NT2/D1 (cell line): ENCODE results near the gene CDK5.

ENCODE experiments used
- DNase-seq: peaks from one replicate; pipeline ENCODE4 v3.0.0-alpha.2; 2011; ENCODE audit warnings: low read depth, low spot score
- H3K27me3 ChIP-seq: 2 replicates; pipeline ENCODE4 v1.6.0; 2011; ENCODE audit warnings: mild to moderate bottlenecking; ENCODE audit not compliant: insufficient read length, insufficient read depth
- H3K36me3 ChIP-seq: 2 replicates; pipeline ENCODE4 v1.6.1; 2011; ENCODE audit warnings: mild to moderate bottlenecking, low read length, mixed read lengths; ENCODE audit not compliant: insufficient read depth, insufficient read length
- H3K4me1 ChIP-seq: 2 replicates; pipeline ENCODE4 v1.5.1; 2011; ENCODE audit not compliant: insufficient read depth, insufficient read length
- H3K4me3 ChIP-seq: 2 replicates; pipeline ENCODE4 v1.5.1; 2011; ENCODE audit warnings: low read depth; ENCODE audit not compliant: insufficient read length
- H3K9ac ChIP-seq: 2 replicates; pipeline ENCODE4 v1.6.0; 2011; ENCODE audit warnings: low read depth; ENCODE audit not compliant: insufficient read length
- H3K9me3 ChIP-seq: 2 replicates; pipeline ENCODE4 v1.5.1; 2011; ENCODE audit warnings: mild to moderate bottlenecking, low read length; ENCODE audit not compliant: insufficient read depth
- SUZ12 ChIP-seq: IDR thresholded peaks from 2 replicates; pipeline ENCODE4 v1.6.1; 2011; ENCODE audit not compliant: insufficient read length, insufficient read depth; ENCODE audit errors: extremely low read depth
- YY1 ChIP-seq: IDR thresholded peaks from 2 replicates; pipeline ENCODE4 v1.6.1; 2011; ENCODE audit not compliant: insufficient read length, insufficient read depth
- ZNF274 ChIP-seq: IDR thresholded peaks from 2 replicates; pipeline ENCODE4 v1.6.1; 2011; ENCODE audit warnings: mild to moderate bottlenecking, low read depth, low read length

The CDK5 gene

GRCh38 chr7:151099486-151100211, 42.0 kb upstream of the CDK5 start:
- Histone ChIP-seq H3K9ac (no peak overlapping the region), H3K27me3 (no peaks in the 10 kb centered on the region), H3K4me3 (no peak overlapping the region), H3K4me1 (peaks cover 1% of the 10 kb centered on the region), H3K9me3 (no peaks in the 10 kb centered on the region), H3K36me3 (peaks cover 12% of the 10 kb centered on the region)
- TF ChIP-seq ZNF274 (no peak), SUZ12 (no peak), YY1 (no peak)
- DNase-seq, result no peak

GRCh38 chr7:151095828-151096475, 38.3 kb upstream of the CDK5 start:
- Histone ChIP-seq H3K4me3 (no peak overlapping the region), H3K36me3 (peaks cover 27% of the 10 kb centered on the region), H3K9me3 (no peaks in the 10 kb centered on the region), H3K4me1 (peaks cover 4% of the 10 kb centered on the region), H3K27me3 (no peaks in the 10 kb centered on the region), H3K9ac (no peak overlapping the region)
- TF ChIP-seq SUZ12, result no peak
- DNase-seq, result no peak

- no peak for DNase-seq
- peaks cover 30% of the 10 kb centered on the region for H3K36me3 ChIP-seq
- peaks cover 4% of the 10 kb centered on the region for H3K4me1 ChIP-seq
- H3K27me3 ChIP-seq, result no peaks in the 10 kb centered on the region
- TF ChIP-seq ZNF274 (no peak), SUZ12 (no peak), YY1 (no peak)
- H3K9me3 ChIP-seq, result no peaks in the 10 kb centered on the region
- no peak overlapping the region for H3K4me3 ChIP-seq
- no peak overlapping the region for H3K9ac ChIP-seq
Measured at GRCh38 chr7:151095123-151095797, 37.6 kb upstream of the CDK5 start.

- H3K9me3 ChIP-seq, result no peaks in the 10 kb centered on the region
- H3K9ac ChIP-seq, result no peak overlapping the region
- peaks cover 7% of the 10 kb centered on the region for H3K4me1 ChIP-seq
- H3K27me3 ChIP-seq, result no peaks in the 10 kb centered on the region
- H3K4me3 ChIP-seq, result no peak overlapping the region
- TF ChIP-seq YY1, result no peak
- no peak for TF ChIP-seq SUZ12
- no peak for DNase-seq
- peaks cover 30% of the 10 kb centered on the region for H3K36me3 ChIP-seq
Measured at GRCh38 chr7:151094675-151095074, 37.0 kb upstream of the CDK5 start.

- peaks cover 30% of the 10 kb centered on the region for H3K36me3 ChIP-seq
- no peaks in the 10 kb centered on the region for H3K9me3 ChIP-seq
- H3K9ac ChIP-seq, result no peak overlapping the region
- peaks cover 9% of the 10 kb centered on the region for H3K4me1 ChIP-seq
- TF ChIP-seq ZNF274, result no peak
- TF ChIP-seq SUZ12, result no peak
- no peak for TF ChIP-seq YY1
- H3K4me3 ChIP-seq, result no peak overlapping the region
- no peak for DNase-seq
- no peaks in the 10 kb centered on the region for H3K27me3 ChIP-seq
Measured at GRCh38 chr7:151093748-151094147, 36.1 kb upstream of the CDK5 start.

- no peak for DNase-seq
- Histone ChIP-seq H3K9me3 (no peaks in the 10 kb centered on the region), H3K4me1 (peaks cover 11% of the 10 kb centered on the region), H3K4me3 (no peak overlapping the region), H3K9ac (no peak overlapping the region), H3K27me3 (peaks cover 9% of the 10 kb centered on the region), H3K36me3 (peaks cover 30% of the 10 kb centered on the region)
- TF ChIP-seq SUZ12, result no peak
- no peak for TF ChIP-seq ZNF274
- no peak for TF ChIP-seq YY1
Measured at GRCh38 chr7:151091988-151092387, 34.3 kb upstream of the CDK5 start.

- no peak overlapping the region for H3K4me3 ChIP-seq
- H3K9ac ChIP-seq, result no peak overlapping the region
- peaks cover 11% of the 10 kb centered on the region for H3K4me1 ChIP-seq
- H3K27me3 ChIP-seq, result peaks cover 9% of the 10 kb centered on the region
- DNase-seq, result no peak
- peaks cover 30% of the 10 kb centered on the region for H3K36me3 ChIP-seq
- H3K9me3 ChIP-seq, result no peaks in the 10 kb centered on the region
- no peak for TF ChIP-seq YY1
- no peak for TF ChIP-seq ZNF274
- no peak for TF ChIP-seq SUZ12
Measured at GRCh38 chr7:151091431-151091830, 33.7 kb upstream of the CDK5 start.
